HepG2 (cell line): ENCODE measurements around the gene MILR1. TPM values are rescaled to one million over a fixed set of nuclear protein-coding genes. Genes with fewer than 3 reads are reported as not detected.
A peak's percentile ranks its signal among the peaks of the same experiment; 100 is the strongest.

Source experiments
- CHCHD3 ChIP-seq: sonication (generic); formaldehyde crosslinking; IDR thresholded peaks from 2 replicates; pipeline ENCODE4 v1.8.0; 2022; ENCODE audit warnings: mild to moderate bottlenecking, missing genetic modification reagents, moderate library complexity
- GMEB1 ChIP-seq: sonication (generic); formaldehyde crosslinking; IDR thresholded peaks from 2 replicates; pipeline ENCODE4 v1.5.1; 2020; ENCODE audit warnings: missing genetic modification reagents, mild to moderate bottlenecking, borderline replicate concordance
- GZF1 ChIP-seq: sonication (generic); formaldehyde crosslinking; IDR thresholded peaks from 2 replicates; pipeline ENCODE4 v1.5.1; 2020; ENCODE audit warnings: mild to moderate bottlenecking, missing genetic modification reagents
- HDAC1 ChIP-seq: sonication (generic); formaldehyde crosslinking; IDR thresholded peaks from 2 replicates; pipeline ENCODE4 v1.5.1; 2020; ENCODE audit warnings: mild to moderate bottlenecking, missing genetic modification reagents
- KMT2B ChIP-seq: IDR thresholded peaks from 2 replicates; pipeline ENCODE4 v1.6.1; 2016; ENCODE audit warnings: missing genetic modification reagents, missing compliant biosample characterization
- MAZ ChIP-seq, 2 experiments: sonication (generic) in 1 of 2; formaldehyde crosslinking in 1 of 2; IDR thresholded peaks; 2 replicates each; pipeline versions ENCODE4 v1.5.0 to v1.6.1; 2012 to 2020; ENCODE audit warnings: low read depth in 2 of 2, mild to moderate bottlenecking in 2 of 2, borderline replicate concordance in 1 of 2, improper control_type of control experiment in 1 of 2, low read length in 1 of 2, missing genetic modification reagents in 1 of 2, moderate library complexity in 1 of 2
- NR1H2 ChIP-seq: sonication (generic); formaldehyde crosslinking; IDR thresholded peaks from 2 replicates; pipeline ENCODE4 v1.8.1; 2022; ENCODE audit warnings: low read depth, missing genetic modification reagents, borderline replicate concordance
- PAX8 ChIP-seq: sonication (generic); formaldehyde crosslinking; IDR thresholded peaks from 2 replicates; pipeline ENCODE4 v1.8.0; 2022; ENCODE audit warnings: mild to moderate bottlenecking, missing genetic modification reagents, borderline replicate concordance
- PHF8 ChIP-seq: sonication (generic); formaldehyde crosslinking; IDR thresholded peaks from 2 replicates; pipeline ENCODE4 v1.5.0; 2020; ENCODE audit warnings: missing genetic modification reagents
- POGZ ChIP-seq: sonication (generic); formaldehyde crosslinking; IDR thresholded peaks from 2 replicates; pipeline ENCODE4 v1.4.0; 2020; ENCODE audit warnings: mild to moderate bottlenecking, missing genetic modification reagents
- REL ChIP-seq: sonication (generic); formaldehyde crosslinking; conservative IDR thresholded peaks from 2 replicates; pipeline ENCODE4 v1.8.0; 2022; ENCODE audit warnings: mild to moderate bottlenecking, missing genetic modification reagents, moderate library complexity
- SOX5 ChIP-seq: IDR thresholded peaks from 2 replicates; pipeline ENCODE4 v1.6.1; 2016; ENCODE audit warnings: borderline replicate concordance
- SRSF1 ChIP-seq: fragments of 200-400 bp; formaldehyde crosslinking; optimal IDR thresholded peaks from 2 replicates; pipeline ENCODE3; 2017; ENCODE audit warnings: mild to moderate bottlenecking, low read depth, low read length, moderate library complexity
- TGIF2 ChIP-seq: IDR thresholded peaks from 2 replicates; pipeline ENCODE4 v1.6.1; 2016; ENCODE audit warnings: control low read depth, missing compliant biosample characterization
- ZFAT ChIP-seq: sonication (generic); formaldehyde crosslinking; conservative IDR thresholded peaks from 2 replicates; pipeline ENCODE4 v1.8.1; 2023; ENCODE audit warnings: missing genetic modification reagents, inconsistent platforms
- ZKSCAN1 ChIP-seq: fragments of 150-350 bp; IDR thresholded peaks from 2 replicates; pipeline ENCODE4 v1.6.1; 2014; ENCODE audit warnings: low read length
- ZKSCAN5 ChIP-seq: sonication (generic); formaldehyde crosslinking; IDR thresholded peaks from 2 replicates; pipeline ENCODE4 v1.5.1; 2020; ENCODE audit warnings: mild to moderate bottlenecking, missing genetic modification reagents
- ZNF280D ChIP-seq: sonication (generic); formaldehyde crosslinking; IDR thresholded peaks from 2 replicates; pipeline ENCODE4 v1.5.1; 2020; ENCODE audit warnings: mild to moderate bottlenecking, missing genetic modification reagents
- ZNF34 ChIP-seq: sonication (generic); formaldehyde crosslinking; IDR thresholded peaks from 2 replicates; pipeline ENCODE4 v1.4.0; 2020; ENCODE audit warnings: mild to moderate bottlenecking, missing genetic modification reagents, borderline replicate concordance
- ZNF850 ChIP-seq: sonication (generic); formaldehyde crosslinking; conservative IDR thresholded peaks from 2 replicates; pipeline ENCODE4 v1.9.0; 2021; ENCODE audit warnings: mild to moderate bottlenecking, missing genetic modification reagents
- polyA plus RNA-seq, 8 experiments: library from polyadenylated mRNA; depleted of rRNA in 3 of 8; stranded (reverse) in 7 of 8; unstranded in 1 of 8; fragments of >200 nt; fragmentation: Illumina TruSeq in 4 of 8; extraction: Trizol in 4 of 8; gene quantifications; 2 replicates each; pipeline versions ENCODE4 v1.2.1 to v1.2.3, GENCODE V29; 2011 to 2016; ENCODE audit warnings: low read depth in 4 of 8, missing spikeins in 1 of 8, mixed read lengths in 1 of 8; ENCODE audit not compliant: insufficient read depth in 1 of 8
- total RNA-seq, 5 experiments: library from RNA; depleted of rRNA; stranded (reverse); fragments of >200 nt; fragmentation: Illumina TruSeq; extraction: Trizol; gene quantifications; 2 replicates each; pipeline ENCODE4 v1.2.3, GENCODE V29; 2016; ENCODE audit warnings: low read depth in 1 of 5
- TF ChIP-seq, protein P1 (sequence below): sonication (generic); formaldehyde crosslinking; IDR thresholded peaks from 2 replicates; pipeline ENCODE4 v1.9.0; 2021; ENCODE audit warnings: missing genetic modification reagents, borderline replicate concordance
- TF ChIP-seq, protein P2 (sequence below): sonication (generic); formaldehyde crosslinking; IDR thresholded peaks from 2 replicates; pipeline ENCODE4 v1.8.1; 2023; ENCODE audit warnings: mild to moderate bottlenecking, missing genetic modification reagents, borderline replicate concordance

Gene MILR1
- total and polyA plus RNA-seq, 2 of the 13 experiments (the other 11 are each of a cell fraction or from before 2014, with no cell fraction given): 0.27 to 1.7 TPM

DNA sequence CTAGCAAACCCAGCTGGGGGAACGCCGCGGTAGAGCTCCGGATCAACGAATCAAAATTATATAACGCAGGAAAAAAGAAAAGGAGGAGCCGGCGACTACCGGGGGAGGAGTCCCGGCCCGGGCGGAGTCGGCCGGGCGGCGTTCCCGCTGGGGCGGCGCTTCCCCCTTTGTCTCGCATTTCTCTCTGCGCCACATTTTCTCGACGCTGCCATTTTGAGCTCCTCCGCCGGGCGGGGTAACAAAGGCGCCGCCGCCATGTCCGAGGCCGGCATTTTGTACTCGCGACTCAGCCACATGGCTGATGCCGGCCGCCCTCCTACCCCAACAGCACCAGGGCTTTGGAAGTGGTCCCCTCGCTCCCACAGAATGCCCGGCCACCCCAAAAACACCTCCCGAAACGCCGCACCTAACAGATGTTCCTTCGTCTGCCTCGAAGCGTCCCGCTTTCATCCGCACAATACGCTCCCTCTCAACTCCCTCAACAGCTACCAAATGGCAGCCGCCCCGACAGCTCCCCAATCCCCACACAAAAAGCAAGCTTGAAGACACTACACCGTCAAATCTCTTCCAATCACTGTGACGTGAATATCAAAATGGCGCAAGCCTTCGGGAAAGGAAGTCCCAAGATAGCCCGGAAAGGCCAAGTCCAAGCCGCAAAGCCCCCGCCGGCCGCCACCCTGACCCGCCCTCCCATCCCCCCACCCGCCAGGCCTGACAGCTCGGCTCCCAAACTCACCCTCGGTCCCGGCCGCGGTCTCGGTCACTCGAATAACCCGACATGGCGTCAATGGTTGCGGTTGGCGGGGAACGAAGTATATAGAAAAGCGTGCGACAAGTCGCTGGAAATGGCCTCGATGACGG lies 56.7 kb downstream of the MILR1 start (continued):
- TF ChIP-seq ZKSCAN5 (no peak), POGZ (CRISPR knock-in tag) (peak; percentile 52; the same call in 1 of the 2 replicates), GZF1 (CRISPR knock-in tag) (no peak), ZFAT (no peak), PAX8 (CRISPR knock-in tag) (no peak), SRSF1 (peak; percentile 57), KMT2B (CRISPR knock-in tag) (peak; percentile 19; the same call in 1 of the 2 replicates), PHF8 (CRISPR knock-in tag) (peak; percentile 71; the same call in 1 of the 2 replicates), ZKSCAN1 (no peak), REL (CRISPR knock-in tag) (0 out of 2 replicates have a peak, but pooled peaks have one; percentile 17), MAZ (IDR thresholded peaks at IDR 0.05; ENCODE audit: borderline replicate concordance, low read depth, low read length) (peak; percentile 72; the same call in 1 of the 2 replicates), MAZ (CRISPR knock-in tag; IDR thresholded peaks at IDR 0.05; ENCODE audit: low read depth) (0 out of 2 replicates have a peak, but pooled peaks have one; percentile 22), SOX5 (CRISPR knock-in tag) (peak; percentile 49; the same call in 1 of the 2 replicates), NR1H2 (CRISPR knock-in tag) (0 out of 2 replicates have a peak, but pooled peaks have one; percentile 45), ZNF850 (CRISPR knock-in tag) (no peak; the same call in 1 of the 2 replicates), CHCHD3 (CRISPR knock-in tag) (no peak), GMEB1 (CRISPR knock-in tag) (no peak), HDAC1 (CRISPR knock-in tag) (peak; percentile 48), ZNF280D (CRISPR knock-in tag) (peak; percentile 47; the same call in 1 of the 2 replicates), TGIF2 (CRISPR knock-in tag) (peak; percentile 81; the same call in 1 of the 2 replicates), ZNF34 (no peak)
- TF ChIP-seq, protein P1, sequence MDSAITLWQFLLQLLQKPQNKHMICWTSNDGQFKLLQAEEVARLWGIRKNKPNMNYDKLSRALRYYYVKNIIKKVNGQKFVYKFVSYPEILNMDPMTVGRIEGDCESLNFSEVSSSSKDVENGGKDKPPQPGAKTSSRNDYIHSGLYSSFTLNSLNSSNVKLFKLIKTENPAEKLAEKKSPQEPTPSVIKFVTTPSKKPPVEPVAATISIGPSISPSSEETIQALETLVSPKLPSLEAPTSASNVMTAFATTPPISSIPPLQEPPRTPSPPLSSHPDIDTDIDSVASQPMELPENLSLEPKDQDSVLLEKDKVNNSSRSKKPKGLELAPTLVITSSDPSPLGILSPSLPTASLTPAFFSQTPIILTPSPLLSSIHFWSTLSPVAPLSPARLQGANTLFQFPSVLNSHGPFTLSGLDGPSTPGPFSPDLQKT (CRISPR knock-in tag): no peak
- TF ChIP-seq, protein P2, sequence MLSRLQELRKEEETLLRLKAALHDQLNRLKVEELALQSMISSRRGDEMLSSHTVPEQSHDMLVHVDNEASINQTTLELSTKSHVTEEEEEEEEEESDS: 0 out of 2 replicates have a peak, but pooled peaks have one; percentile 9
